ENCODE data around the gene FRAS1. TPM values are rescaled to one million over a fixed set of nuclear protein-coding genes. Genes with fewer than 3 reads are reported as not detected.
A peak's percentile ranks its signal among the peaks of the same experiment; 100 is the strongest.
"Not testable (repeated sequence)": the region's sequence is repeated elsewhere in the genome, so short reads cannot be mapped to it uniquely, and the experiment has no call there.

Gene FRAS1, protein sequence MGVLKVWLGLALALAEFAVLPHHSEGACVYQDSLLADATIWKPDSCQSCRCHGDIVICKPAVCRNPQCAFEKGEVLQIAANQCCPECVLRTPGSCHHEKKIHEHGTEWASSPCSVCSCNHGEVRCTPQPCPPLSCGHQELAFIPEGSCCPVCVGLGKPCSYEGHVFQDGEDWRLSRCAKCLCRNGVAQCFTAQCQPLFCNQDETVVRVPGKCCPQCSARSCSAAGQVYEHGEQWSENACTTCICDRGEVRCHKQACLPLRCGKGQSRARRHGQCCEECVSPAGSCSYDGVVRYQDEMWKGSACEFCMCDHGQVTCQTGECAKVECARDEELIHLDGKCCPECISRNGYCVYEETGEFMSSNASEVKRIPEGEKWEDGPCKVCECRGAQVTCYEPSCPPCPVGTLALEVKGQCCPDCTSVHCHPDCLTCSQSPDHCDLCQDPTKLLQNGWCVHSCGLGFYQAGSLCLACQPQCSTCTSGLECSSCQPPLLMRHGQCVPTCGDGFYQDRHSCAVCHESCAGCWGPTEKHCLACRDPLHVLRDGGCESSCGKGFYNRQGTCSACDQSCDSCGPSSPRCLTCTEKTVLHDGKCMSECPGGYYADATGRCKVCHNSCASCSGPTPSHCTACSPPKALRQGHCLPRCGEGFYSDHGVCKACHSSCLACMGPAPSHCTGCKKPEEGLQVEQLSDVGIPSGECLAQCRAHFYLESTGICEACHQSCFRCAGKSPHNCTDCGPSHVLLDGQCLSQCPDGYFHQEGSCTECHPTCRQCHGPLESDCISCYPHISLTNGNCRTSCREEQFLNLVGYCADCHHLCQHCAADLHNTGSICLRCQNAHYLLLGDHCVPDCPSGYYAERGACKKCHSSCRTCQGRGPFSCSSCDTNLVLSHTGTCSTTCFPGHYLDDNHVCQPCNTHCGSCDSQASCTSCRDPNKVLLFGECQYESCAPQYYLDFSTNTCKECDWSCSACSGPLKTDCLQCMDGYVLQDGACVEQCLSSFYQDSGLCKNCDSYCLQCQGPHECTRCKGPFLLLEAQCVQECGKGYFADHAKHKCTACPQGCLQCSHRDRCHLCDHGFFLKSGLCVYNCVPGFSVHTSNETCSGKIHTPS (N-terminal part only)
- total RNA-seq: 8.8 TPM

DNA sequence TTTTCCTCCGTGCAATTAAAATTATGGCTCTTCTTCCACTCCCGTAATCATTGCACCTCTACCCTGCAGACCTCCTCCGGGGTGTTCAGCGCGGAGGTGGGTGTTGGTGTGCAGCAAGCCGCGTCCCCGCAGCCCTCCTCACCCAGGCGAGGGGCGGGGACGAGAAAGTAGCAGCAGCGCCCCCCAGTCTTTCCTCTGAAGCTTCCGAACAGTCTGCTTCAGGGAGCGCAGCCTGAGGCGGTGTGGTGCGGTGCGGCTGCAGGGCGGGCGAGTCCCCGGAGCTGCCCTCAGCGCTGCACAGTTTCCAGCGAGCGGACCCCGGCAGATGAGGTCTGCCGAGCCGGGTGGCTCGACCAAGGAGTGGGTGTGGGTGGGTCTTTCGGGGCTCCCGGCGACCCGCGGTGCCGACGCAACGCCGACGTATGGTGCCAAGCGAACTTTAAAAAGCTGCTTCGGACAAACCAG, at the start of gene FRAS1:
Gene FRAS1, plus strand, starts transcription at position 189 of the 465 bp plus-strand sequence. CDS start 687 bp downstream, outside the sequence.
- intact Hi-C loops (cut with DNase I): no loop called here
- Histone ChIP-seq H3K4me1 (peaks cover 12% of the 10 kb centered on the region), H3K36me3 (no peaks in the 10 kb centered on the region), H3K4me3 (peak within 1 kb of the TSS; percentile 60 to 67), H3K27me3 (no peaks in the 10 kb centered on the region), H3K27ac (peak within 1 kb of the TSS; percentile 79), H3K9me3 (no peaks in the 10 kb centered on the region)
- no peak for DNase-seq (ENCODE audit: extremely low spot score in 2 of 2)
- TF ChIP-seq POLR2AphosphoS5 (IDR thresholded peaks at IDR 0.05; ENCODE audit: insufficient read depth in 1 of 2, low read depth in 1 of 2): peak in 1 of 2 donors; percentile 62
- TF ChIP-seq POLR2A (IDR thresholded peaks at IDR 0.05): no peak

DNA sequence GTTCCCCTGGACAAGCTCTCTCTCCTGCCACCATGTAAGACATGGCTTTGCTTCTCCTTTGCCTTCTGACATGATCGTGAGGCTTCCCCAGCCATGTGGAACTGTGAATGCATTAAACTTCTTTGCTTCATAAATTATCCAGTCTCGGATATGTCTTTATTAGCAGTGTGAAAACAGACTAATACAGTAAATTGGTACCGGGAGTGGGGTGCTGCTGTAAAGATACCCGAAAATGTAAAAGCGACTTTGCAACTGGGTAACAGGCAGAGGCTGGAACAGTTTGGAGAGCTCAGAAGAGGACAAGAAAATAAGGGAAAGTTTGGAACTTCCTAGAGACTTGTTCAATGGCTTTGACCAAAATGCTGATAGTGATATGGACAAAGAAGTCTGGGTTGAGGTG, 46.1 kb upstream of the FRAS1 start:
- DNase-seq (ENCODE audit: extremely low spot score in 2 of 2); H3K9me3 ChIP-seq; intact Hi-C loops (cut with DNase I); H3K4me1 ChIP-seq; H3K27me3 ChIP-seq; H3K36me3 ChIP-seq; H3K27ac ChIP-seq; H3K4me3 ChIP-seq: not testable (repeated sequence)

DNA sequence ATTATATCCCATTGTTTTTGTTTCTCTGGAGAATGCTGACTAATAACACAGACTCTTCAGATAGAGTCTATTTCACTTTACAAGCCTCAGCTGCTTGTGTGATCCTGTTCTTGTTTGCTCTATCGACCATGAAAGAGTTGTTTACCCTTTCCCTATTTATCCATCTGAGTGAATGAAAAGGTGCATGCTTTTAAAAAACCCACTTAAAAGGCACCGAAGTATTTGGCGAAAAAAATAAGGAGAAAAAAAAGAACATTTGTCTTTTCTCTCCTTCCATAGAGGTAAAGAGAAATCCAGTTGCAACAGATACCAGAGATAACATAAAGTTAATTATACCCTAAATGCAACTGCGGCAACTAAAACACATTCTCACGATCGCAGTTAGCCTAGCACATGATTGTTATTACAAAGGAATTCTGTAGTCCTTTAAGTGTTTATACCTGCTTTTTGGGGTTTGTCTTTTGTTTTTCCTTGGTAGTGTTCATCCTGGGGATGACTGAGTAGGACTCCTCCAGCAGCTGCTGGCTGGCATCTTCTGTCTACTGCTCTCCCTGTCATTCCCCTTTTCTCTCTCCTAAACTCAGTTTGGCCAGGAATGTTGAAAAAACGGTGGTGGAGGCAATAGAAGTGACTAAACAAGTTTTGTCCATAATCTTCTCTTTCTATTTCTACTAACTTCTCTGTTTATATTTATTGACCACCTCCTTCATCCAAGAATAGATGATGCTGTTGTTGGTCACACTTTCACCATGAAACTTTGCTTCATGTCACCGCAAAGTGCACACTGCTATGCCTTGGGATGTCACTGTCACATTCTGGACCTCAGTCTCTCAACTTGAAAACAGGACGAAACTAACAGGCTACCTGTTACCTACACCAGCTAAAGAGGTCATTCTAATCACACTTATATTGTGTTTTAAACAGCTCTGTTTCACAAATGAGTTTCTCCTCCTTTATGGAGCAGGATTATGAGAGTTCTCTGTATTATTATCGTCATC, 41.9 kb upstream of the FRAS1 start:
- no peak overlapping the region for H3K4me3 ChIP-seq

DNA sequence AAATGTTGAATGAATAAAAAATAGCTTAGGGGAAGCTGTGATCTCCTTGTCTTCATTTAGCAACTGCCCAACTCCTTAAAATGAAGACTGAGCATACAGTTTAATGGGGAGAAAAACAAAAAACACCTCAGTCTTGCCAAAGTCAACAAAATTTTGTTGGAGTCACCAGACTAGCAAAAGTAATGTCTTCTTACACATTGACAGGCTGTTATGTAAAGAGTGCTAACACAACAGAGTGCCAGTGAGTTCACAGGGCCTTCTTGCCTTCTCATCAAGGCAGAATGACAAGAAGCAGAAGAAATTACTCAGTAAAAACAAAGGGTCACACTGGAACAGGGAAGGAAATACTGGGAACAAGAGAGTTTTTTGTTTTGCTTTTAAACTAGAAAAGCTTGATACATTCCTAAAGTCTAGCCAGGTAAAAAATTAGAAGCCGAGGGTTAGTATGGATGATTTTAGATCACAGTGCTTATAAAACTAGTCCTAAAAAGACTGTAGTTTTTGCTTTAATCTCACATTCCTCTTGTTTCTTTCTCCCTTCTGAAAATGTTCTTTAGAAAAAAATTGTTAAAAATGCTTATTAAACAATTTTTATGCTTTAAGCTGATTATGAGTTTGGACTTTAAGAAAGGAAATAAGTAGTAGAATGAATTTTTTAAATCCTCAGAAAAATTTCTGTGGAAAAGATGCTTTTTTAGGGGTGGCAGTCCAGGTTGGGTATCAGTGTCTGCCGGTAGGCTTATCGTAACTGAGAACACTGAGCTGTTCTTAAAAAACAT, 38.7 kb upstream of the FRAS1 start:
- Histone ChIP-seq H3K4me3 (no peak overlapping the region), H3K27me3 (no peaks in the 10 kb centered on the region), H3K36me3 (no peaks in the 10 kb centered on the region), H3K9me3 (no peaks in the 10 kb centered on the region), H3K4me1 (no peaks in the 10 kb centered on the region), H3K27ac (no peak overlapping the region)
- no peak for DNase-seq (ENCODE audit: extremely low spot score in 2 of 2)
- intact Hi-C loops (cut with DNase I): no loop called here
- TF ChIP-seq POLR2A (IDR thresholded peaks at IDR 0.05): no peak
- TF ChIP-seq POLR2AphosphoS5 (IDR thresholded peaks at IDR 0.05; ENCODE audit: insufficient read depth in 1 of 2, low read depth in 1 of 2): no peak
- TF ChIP-seq, protein P1, sequence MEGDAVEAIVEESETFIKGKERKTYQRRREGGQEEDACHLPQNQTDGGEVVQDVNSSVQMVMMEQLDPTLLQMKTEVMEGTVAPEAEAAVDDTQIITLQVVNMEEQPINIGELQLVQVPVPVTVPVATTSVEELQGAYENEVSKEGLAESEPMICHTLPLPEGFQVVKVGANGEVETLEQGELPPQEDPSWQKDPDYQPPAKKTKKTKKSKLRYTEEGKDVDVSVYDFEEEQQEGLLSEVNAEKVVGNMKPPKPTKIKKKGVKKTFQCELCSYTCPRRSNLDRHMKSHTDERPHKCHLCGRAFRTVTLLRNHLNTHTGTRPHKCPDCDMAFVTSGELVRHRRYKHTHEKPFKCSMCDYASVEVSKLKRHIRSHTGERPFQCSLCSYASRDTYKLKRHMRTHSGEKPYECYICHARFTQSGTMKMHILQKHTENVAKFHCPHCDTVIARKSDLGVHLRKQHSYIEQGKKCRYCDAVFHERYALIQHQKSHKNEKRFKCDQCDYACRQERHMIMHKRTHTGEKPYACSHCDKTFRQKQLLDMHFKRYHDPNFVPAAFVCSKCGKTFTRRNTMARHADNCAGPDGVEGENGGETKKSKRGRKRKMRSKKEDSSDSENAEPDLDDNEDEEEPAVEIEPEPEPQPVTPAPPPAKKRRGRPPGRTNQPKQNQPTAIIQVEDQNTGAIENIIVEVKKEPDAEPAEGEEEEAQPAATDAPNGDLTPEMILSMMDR (IDR thresholded peaks at IDR 0.05): no peak

More for the DNA sequence above, 41.9 kb upstream of the FRAS1 start:
- no peaks in the 10 kb centered on the region for H3K4me1 ChIP-seq
- intact Hi-C loops (cut with DNase I): no loop called here
- H3K27me3 ChIP-seq: no peaks in the 10 kb centered on the region
- H3K9me3 ChIP-seq: no peaks in the 10 kb centered on the region
- no peak overlapping the region for H3K27ac ChIP-seq
- no peaks in the 10 kb centered on the region for H3K36me3 ChIP-seq
- DNase-seq (ENCODE audit: extremely low spot score in 2 of 2): no peak
- no peak for TF ChIP-seq POLR2AphosphoS5 (IDR thresholded peaks at IDR 0.05; ENCODE audit: insufficient read depth in 1 of 2, low read depth in 1 of 2)
- TF ChIP-seq POLR2A (IDR thresholded peaks at IDR 0.05): no peak
- TF ChIP-seq, protein P1 (IDR thresholded peaks at IDR 0.05): no peak

DNA sequence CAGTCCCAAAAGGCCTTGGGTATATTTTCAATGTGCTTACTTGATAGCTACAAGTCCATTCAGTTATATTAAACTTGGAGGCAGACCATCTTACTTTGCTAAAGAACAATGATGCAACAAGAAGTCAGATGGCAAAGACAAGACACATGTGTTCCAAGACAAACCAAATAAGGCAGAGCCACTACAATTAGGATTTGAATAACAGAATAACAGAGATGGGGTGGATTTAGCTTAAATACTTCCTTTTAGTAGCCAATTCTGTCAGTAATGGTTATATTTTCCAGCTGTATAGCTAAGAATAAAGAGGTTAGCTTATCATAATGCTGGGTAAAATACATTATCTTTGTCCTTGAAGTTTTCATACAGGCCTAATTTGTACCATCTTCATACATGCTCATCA, 37.7 kb upstream of the FRAS1 start:
- no peak overlapping the region for H3K4me3 ChIP-seq
- no peaks in the 10 kb centered on the region for H3K9me3 ChIP-seq
- TF ChIP-seq POLR2A (IDR thresholded peaks at IDR 0.05) (no peak), POLR2AphosphoS5 (IDR thresholded peaks at IDR 0.05; ENCODE audit: insufficient read depth in 1 of 2, low read depth in 1 of 2) (no peak)
- TF ChIP-seq, protein P1 (IDR thresholded peaks at IDR 0.05): no peak
- no peaks in the 10 kb centered on the region for H3K27me3 ChIP-seq
- H3K36me3 ChIP-seq: no peaks in the 10 kb centered on the region
- no peak for DNase-seq (ENCODE audit: extremely low spot score in 2 of 2)
- no peaks in the 10 kb centered on the region for H3K4me1 ChIP-seq
- intact Hi-C loops (cut with DNase I): no loop called here
- no peak overlapping the region for H3K27ac ChIP-seq

Data from vagina (tissue), 2 donors.